CD14-positive monocyte (primary cell): ENCODE data around the gene ZBTB4. TPM values are rescaled to one million over a fixed set of nuclear protein-coding genes. Genes with fewer than 3 reads are reported as not detected.

Experiments
- DNase-seq, 3 donors: peaks; one replicate each; pipeline ENCODE4 v3.0.0-alpha.2; 2011 to 2022
- H2AFZ ChIP-seq: 2 replicates; pipeline ENCODE4 v1.6.0; 2012; ENCODE audit warnings: mild to moderate bottlenecking, low read depth, low read length, inconsistent platforms; ENCODE audit not compliant: insufficient read depth, poor library complexity, severe bottlenecking
- H3K27ac ChIP-seq, 2 donors: 1 replicate in 1 of 2; 2 replicates in 1 of 2; pipeline ENCODE4 v1.5.1; 2012 to 2013; ENCODE audit warnings: low read length in 2 of 2, control low read depth in 1 of 2, inconsistent platforms in 1 of 2, low read depth in 1 of 2, mild to moderate bottlenecking in 1 of 2
- H3K27me3 ChIP-seq, 2 donors: one replicate each; pipeline versions ENCODE4 v1.6.0 to v1.6.1; 2011 to 2013; ENCODE audit warnings: low read length in 2 of 2; ENCODE audit not compliant: control insufficient read depth in 2 of 2, insufficient read depth in 2 of 2
- H3K36me3 ChIP-seq, 2 donors: replicated peaks in 1 of 2; 1 replicate in 1 of 2; 2 replicates in 1 of 2; pipeline versions ENCODE4 v1.5.1 to v1.6.1; 2012 to 2013; ENCODE audit warnings: low read length in 2 of 2, control low read depth in 1 of 2, inconsistent platforms in 1 of 2, mild to moderate bottlenecking in 1 of 2; ENCODE audit not compliant: insufficient read depth in 2 of 2, control insufficient read depth in 1 of 2
- H3K4me1 ChIP-seq, 2 donors: 1 replicate in 1 of 2; 2 replicates in 1 of 2; pipeline versions ENCODE4 v1.5.1 to v1.6.1; 2012 to 2013; ENCODE audit warnings: low read length in 2 of 2, control low read depth in 1 of 2, inconsistent platforms in 1 of 2, mild to moderate bottlenecking in 1 of 2, moderate library complexity in 1 of 2; ENCODE audit not compliant: insufficient read depth in 2 of 2, control insufficient read depth in 1 of 2
- H3K4me2 ChIP-seq: replicated peaks from 2 replicates; pipeline ENCODE3; 2012; ENCODE audit warnings: low read length, moderate library complexity, mild to moderate bottlenecking; ENCODE audit not compliant: poor library complexity, severe bottlenecking; ENCODE audit errors: extremely low read depth
- H3K4me3 ChIP-seq, 3 experiments: fragments of 200-600 bp in 1 of 3; sonication (generic) in 1 of 3; replicated peaks in 1 of 3; 1 replicate in 2 of 3; 2 replicates in 1 of 3; pipeline ENCODE4 v1.5.1; 2011 to 2013; ENCODE audit warnings: low read length in 3 of 3, mild to moderate bottlenecking in 3 of 3, control low read depth in 2 of 3, low read depth in 2 of 3, inconsistent platforms in 1 of 3, moderate library complexity in 1 of 3
- H3K79me2 ChIP-seq: 2 replicates; pipeline ENCODE4 v1.6.0; 2012; ENCODE audit warnings: mild to moderate bottlenecking, control low read depth, inconsistent platforms, low read length, moderate library complexity; ENCODE audit not compliant: insufficient read depth
- H3K9ac ChIP-seq: 2 replicates; pipeline ENCODE4 v1.6.0; 2017; ENCODE audit warnings: low read length, mild to moderate bottlenecking; ENCODE audit not compliant: insufficient read depth, poor library complexity, severe bottlenecking
- H3K9me3 ChIP-seq, 2 donors: replicated peaks in 1 of 2; 1 replicate in 1 of 2; 2 replicates in 1 of 2; pipeline versions ENCODE4 v1.5.1 to v1.6.1; 2012 to 2013; ENCODE audit warnings: low read length in 2 of 2, control low read depth in 1 of 2; ENCODE audit not compliant: control insufficient read depth in 1 of 2, insufficient read depth in 1 of 2
- H4K20me1 ChIP-seq: 2 replicates; pipeline ENCODE4 v1.6.0; 2012; ENCODE audit warnings: mild to moderate bottlenecking, low read length, control low read depth, moderate library complexity; ENCODE audit not compliant: insufficient read depth
- H3K27ac Mint-ChIP-seq, 7 donors: one replicate each; pipeline ENCODE4 v1.8.0; 2020; ENCODE audit warnings: mild to moderate bottlenecking in 7 of 7, mixed read lengths in 7 of 7, moderate library complexity in 6 of 7, inconsistent platforms in 2 of 7
- H3K27me3 Mint-ChIP-seq, 3 donors: one replicate each; pipeline ENCODE4 v1.8.0; 2021 to 2022; ENCODE audit warnings: low read depth in 3 of 3, mild to moderate bottlenecking in 3 of 3, mixed read lengths in 3 of 3, moderate library complexity in 3 of 3, inconsistent platforms in 1 of 3
- H3K36me3 Mint-ChIP-seq, 2 donors: one replicate each; pipeline ENCODE4 v1.8.0; 2020; ENCODE audit warnings: mixed read lengths in 2 of 2, inconsistent platforms in 1 of 2, mild to moderate bottlenecking in 1 of 2
- H3K4me1 Mint-ChIP-seq: one replicate; pipeline ENCODE4 v1.8.0; 2020; ENCODE audit warnings: mild to moderate bottlenecking, mixed read lengths
- H3K4me3 Mint-ChIP-seq, 2 donors: one replicate each; pipeline ENCODE4 v1.8.0; 2020; ENCODE audit warnings: mild to moderate bottlenecking in 2 of 2, mixed read lengths in 2 of 2, moderate library complexity in 1 of 2
- H3K9me3 Mint-ChIP-seq, 7 donors: one replicate each; pipeline ENCODE4 v1.8.0; 2020 to 2022; ENCODE audit warnings: mixed read lengths in 7 of 7, mild to moderate bottlenecking in 6 of 7, moderate library complexity in 6 of 7, inconsistent platforms in 2 of 7
- WGBS: methylation state at CpG from one replicate; pipeline ENCODE4 v1.1.5; 2013; ENCODE audit warnings: missing lambda C conversion rate; ENCODE audit not compliant: insufficient coverage; 5-methylcytosine and 5-hydroxymethylcytosine counted together
- intact Hi-C, 2 donors: fragments of 100-400 bp; cut with micrococcal nuclease; formaldehyde crosslinking; loops; one replicate each; pipeline versions ENCODE4 v1.15.0 to v1.15.1; 2023
- polyA plus RNA-seq, 3 donors: library from polyadenylated mRNA; depleted of rRNA in 1 of 3; unstranded in 2 of 3; stranded (reverse) in 1 of 3; fragments of 300-500 nt in 2 of 3; fragments of >200 nt in 1 of 3; fragmentation: Illumina TruSeq in 2 of 3; gene quantifications; 1 replicate in 2 of 3; 2 replicates in 1 of 3; pipeline ENCODE4 v1.2.3, GENCODE V29; 2012 to 2021
- TF ChIP-seq, protein P1 (sequence below): fragments of 200-600 bp; IDR thresholded peaks from one replicate; pipeline ENCODE4 v1.8.0; 2022; ENCODE audit warnings: antibody characterized with exemption, mild to moderate bottlenecking

The ZBTB4 gene
- polyA plus RNA-seq, 3 donors = 3.4 to 8.1 (median 4.4) TPM

DNA sequence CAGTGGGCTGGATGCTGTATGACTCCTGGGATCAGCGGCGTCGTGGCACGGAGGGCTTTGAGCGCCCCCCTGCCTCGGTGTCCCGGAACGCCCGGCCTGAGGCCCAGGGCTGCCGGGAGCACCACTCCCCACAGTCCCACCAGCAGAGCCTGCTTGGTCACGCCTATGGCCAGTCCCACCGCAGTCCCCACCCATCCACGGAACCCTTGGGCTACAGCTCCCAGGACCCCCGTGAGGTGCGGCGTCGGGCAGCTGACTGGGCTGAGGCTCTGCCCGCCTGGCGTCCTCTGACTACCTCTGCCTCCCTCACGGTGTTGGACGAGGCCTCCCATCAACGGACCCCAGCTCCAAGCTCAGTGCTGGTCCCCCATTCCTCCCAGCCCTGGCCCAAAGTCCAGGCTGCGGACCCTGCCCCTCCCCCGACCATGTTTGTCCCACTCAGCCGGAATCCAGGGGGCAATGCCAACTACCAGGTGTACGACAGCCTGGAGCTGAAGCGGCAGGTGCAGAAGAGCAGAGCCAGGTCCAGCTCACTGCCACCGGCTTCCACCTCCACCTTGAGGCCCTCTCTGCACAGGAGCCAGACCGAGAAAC lies 52.4 kb downstream of the ZBTB4 start:
- Histone ChIP-seq H3K9ac (no peak overlapping the region), H3K79me2 (no peaks in the 10 kb centered on the region), H4K20me1 (no peaks in the 10 kb centered on the region), H3K36me3 (no peaks in the 10 kb centered on the region), H3K27ac (no peak overlapping the region), H3K4me2 (no peak overlapping the region), H3K9me3 (no peaks in the 10 kb centered on the region), H3K27me3 (no peaks in the 10 kb centered on the region), H2AFZ (no peak overlapping the region), H3K4me1 (no peaks in the 10 kb centered on the region), H3K4me3 (no peak overlapping the region)
- H3K27ac Mint-ChIP-seq = peak overlapping the region in 1 of 7 donors; percentile 71
- WGBS = 95% methylated on average over 21 of the region's 29 CpGs
- DNase-seq = no peak
- H3K4me3 Mint-ChIP-seq = no peak overlapping the region
- H3K9me3 Mint-ChIP-seq = no peaks in the 10 kb centered on the region
- H3K36me3 Mint-ChIP-seq = no peaks in the 10 kb centered on the region
- no peaks in the 10 kb centered on the region for H3K4me1 Mint-ChIP-seq
- peaks cover 0 to 4% (median 2%) of the 10 kb centered on the region in 3 donors for H3K27me3 Mint-ChIP-seq
- intact Hi-C loops = no loop called here
- TF ChIP-seq, protein P1, sequence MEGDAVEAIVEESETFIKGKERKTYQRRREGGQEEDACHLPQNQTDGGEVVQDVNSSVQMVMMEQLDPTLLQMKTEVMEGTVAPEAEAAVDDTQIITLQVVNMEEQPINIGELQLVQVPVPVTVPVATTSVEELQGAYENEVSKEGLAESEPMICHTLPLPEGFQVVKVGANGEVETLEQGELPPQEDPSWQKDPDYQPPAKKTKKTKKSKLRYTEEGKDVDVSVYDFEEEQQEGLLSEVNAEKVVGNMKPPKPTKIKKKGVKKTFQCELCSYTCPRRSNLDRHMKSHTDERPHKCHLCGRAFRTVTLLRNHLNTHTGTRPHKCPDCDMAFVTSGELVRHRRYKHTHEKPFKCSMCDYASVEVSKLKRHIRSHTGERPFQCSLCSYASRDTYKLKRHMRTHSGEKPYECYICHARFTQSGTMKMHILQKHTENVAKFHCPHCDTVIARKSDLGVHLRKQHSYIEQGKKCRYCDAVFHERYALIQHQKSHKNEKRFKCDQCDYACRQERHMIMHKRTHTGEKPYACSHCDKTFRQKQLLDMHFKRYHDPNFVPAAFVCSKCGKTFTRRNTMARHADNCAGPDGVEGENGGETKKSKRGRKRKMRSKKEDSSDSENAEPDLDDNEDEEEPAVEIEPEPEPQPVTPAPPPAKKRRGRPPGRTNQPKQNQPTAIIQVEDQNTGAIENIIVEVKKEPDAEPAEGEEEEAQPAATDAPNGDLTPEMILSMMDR = no peak

DNA sequence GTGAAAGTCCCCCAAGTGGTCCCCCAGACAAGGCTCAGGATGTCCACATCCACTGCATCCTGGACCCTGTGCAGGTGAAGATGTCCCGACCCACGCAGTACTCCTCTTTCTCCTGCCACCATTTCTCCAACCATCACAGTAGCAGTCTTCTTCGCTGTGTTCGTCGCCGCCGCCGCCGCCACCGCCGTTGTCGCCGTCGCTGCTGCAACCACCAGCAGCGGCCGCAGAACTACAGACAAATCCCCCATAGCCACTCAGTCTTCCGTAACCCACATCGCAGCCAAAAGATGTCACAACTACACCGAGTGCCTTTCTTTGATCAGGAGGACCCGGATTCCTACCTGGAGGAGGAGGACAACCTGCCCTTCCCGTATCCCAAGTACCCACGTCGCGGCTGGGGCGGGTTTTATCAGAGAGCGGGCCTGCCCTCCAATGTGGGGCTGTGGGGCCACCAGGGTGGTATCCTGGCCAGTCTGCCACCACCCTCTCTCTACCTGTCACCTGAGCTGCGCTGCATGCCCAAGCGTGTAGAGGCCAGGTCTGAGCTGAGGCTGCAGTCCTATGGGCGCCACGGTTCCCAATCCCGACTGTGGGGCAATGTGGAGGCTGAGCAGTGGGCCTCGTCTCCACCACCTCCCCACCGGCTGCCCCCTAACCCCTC lies 53.1 kb downstream of the ZBTB4 start:
- H3K27me3 ChIP-seq = no peaks in the 10 kb centered on the region
- TF ChIP-seq, protein P1 = no peak
- H3K9ac ChIP-seq = no peak overlapping the region
- no peak overlapping the region for H3K4me3 ChIP-seq
- H4K20me1 ChIP-seq = no peaks in the 10 kb centered on the region
- no peaks in the 10 kb centered on the region for H3K4me1 ChIP-seq
- H2AFZ ChIP-seq = no peak overlapping the region
- H3K4me2 ChIP-seq = no peak overlapping the region
- Mint-ChIP-seq H3K36me3 (no peaks in the 10 kb centered on the region), H3K4me3 (no peak overlapping the region), H3K4me1 (no peaks in the 10 kb centered on the region), H3K27me3 (peaks cover 0 to 5% (median 2%) of the 10 kb centered on the region in 3 donors), H3K27ac (no peak overlapping the region), H3K9me3 (no peaks in the 10 kb centered on the region)
- H3K36me3 ChIP-seq = no peaks in the 10 kb centered on the region
- intact Hi-C loops = no loop called here
- H3K79me2 ChIP-seq = no peaks in the 10 kb centered on the region
- 97% methylated on average over 26 of the region's 33 CpGs for WGBS
- DNase-seq = no peak
- no peak overlapping the region for H3K27ac ChIP-seq
- no peaks in the 10 kb centered on the region for H3K9me3 ChIP-seq
